CD4-positive, alpha-beta T cell treated with Interleukin-1 beta for 1 hour (primary cell): ENCODE results near the gene UQCR11.

Source experiments
- DNase-seq, 2 donors: peaks; one replicate each; pipeline ENCODE4 v3.0.0-alpha.2; 2020 to 2022

Gene UQCR11

DNA sequence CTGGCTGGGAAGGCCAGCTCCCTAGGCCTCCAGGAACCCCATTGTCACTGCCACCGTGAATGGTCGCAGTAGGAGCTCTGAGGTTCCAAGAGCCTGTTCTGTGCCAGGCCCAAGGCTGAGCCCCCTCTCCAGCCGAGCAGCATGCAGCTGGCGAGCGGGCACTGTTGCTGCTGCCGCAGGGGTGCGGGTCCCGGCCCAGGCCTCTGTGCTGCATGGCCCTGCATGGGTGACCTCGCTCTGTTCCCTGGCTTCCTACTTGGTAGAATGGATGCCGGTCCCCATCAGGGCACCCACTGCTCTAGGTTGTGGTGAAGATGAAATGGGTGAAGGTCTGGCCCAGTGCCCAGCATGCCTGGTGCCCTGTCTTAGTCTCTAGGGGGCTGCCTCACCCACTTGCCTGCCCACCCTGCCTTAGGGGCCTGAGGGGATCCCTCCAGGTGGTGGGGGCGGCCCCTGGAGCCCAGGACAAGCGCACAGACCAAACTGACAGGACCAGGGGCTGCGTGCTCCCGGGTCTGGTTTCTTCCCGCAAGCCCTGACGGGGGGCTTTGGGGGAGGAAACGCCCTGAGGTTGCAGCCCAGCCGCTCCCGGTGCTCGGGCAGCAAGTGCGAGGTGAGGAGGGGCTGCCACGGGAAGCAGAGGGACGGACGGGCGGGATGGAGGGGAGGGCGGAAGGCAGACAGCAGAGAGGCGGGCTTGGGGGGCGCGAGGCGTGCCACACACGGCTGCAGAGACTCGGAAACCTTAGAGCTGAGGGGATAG is 8.7 kb upstream of the UQCR11 start:
- no peak for DNase-seq

DNA sequence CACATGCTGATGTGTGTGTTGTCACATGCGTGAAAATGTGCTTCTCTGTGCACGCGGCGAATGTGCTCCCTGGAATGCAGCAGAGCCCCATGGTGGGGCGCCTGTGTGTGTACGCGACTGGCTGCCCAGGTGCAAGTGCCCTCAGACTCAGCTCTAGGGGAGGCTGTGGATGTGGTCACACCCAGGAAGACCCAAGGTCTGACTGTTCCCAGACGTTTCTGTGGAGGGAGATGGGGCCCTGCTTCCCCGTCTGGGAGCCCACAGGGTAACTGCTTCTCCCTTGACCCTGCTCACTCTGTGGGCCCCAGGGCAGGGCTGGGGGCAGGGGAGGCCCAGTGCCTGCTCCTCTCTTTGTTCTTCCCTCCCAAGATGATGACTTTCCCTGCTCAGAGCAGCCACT is 7.9 kb upstream of the UQCR11 start:
- DNase-seq = no peak

DNA sequence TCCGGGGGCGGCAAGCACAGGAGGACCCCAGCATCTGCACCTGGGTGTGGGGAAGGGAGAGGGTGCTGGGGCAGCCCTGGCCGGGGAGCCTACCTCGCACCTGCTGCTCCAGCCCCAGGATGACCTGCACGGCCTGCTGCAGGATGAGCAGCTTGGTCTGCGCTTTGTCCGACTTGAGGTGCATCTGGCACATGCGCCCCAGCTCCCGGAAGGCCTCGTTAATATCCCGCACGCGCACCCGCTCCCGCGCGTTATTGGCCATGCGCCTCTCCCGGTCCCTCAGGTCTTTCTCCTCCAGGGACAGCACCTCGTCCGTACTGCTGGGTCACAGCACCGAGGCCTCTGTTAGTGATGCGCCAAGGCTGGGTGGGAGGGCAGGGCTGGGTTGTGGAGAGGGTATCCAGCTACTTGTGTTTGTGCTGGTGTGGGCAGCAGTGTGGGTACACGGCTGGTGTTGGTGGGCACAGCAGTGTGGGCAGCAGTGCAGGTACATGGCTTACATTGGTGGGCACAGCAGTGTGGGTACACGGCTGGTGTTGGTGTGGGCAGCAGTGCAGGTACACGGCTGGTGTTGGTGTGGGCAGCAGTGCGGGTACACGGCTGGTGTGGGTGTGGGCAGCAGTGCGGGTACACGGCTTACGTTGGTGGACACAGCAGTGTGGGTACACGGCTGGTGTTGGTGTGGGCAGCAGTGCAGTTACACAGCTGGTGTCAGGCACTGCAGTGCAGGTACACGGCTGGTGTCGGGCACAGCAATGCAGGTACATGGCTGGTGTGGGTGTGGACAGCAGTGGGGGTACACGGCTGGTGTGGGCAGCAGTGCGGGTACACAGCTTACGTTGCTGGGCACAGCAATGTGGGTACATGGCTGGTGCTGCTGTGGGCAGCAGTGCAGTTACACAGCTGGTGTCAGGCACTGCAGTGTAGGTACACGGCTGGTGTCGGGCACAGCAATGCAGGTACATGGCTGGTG is 7.1 kb upstream of the UQCR11 start:
- DNase-seq = no peak

DNA sequence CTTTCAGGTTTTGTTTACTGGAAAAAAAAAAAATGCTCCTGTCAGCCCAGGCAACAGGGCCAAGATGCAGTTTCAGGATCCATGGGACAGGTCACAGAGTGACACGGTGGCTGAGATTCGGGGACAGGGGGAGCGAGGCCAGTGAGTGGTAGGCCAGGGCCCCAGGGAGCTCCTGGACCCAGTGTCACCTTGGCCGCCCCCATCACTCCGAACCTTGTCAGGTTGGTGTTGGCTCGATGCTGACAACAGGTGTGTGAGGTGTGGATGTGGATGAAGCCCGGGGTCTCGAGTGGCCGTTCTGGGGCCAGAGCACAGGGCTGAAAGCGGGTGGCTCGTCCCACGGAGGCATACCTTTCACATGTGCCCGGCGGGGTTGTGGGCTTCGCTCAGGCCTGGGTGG is 6.1 kb upstream of the UQCR11 start:
- no peak for DNase-seq

DNA sequence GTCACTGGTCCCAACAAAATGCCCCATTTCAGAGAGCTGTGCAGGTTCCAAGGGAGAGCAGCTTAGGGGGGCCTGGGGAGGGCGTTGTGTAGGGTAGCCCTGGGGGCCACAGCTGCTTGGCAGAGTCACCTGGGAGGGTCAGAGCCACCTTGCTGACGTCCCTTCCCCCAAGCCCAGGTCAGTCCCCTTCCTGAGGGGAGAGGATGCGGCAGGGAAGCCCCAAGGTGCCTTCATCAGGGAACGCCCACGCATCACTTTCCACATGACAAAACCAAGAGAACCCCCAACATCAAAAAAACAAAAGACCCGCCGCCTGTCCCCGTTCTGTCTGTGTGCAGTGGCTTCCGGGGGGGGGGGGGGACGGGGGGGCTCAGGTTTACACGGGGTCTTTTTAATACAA is 5.3 kb upstream of the UQCR11 start:
- no peak for DNase-seq

DNA sequence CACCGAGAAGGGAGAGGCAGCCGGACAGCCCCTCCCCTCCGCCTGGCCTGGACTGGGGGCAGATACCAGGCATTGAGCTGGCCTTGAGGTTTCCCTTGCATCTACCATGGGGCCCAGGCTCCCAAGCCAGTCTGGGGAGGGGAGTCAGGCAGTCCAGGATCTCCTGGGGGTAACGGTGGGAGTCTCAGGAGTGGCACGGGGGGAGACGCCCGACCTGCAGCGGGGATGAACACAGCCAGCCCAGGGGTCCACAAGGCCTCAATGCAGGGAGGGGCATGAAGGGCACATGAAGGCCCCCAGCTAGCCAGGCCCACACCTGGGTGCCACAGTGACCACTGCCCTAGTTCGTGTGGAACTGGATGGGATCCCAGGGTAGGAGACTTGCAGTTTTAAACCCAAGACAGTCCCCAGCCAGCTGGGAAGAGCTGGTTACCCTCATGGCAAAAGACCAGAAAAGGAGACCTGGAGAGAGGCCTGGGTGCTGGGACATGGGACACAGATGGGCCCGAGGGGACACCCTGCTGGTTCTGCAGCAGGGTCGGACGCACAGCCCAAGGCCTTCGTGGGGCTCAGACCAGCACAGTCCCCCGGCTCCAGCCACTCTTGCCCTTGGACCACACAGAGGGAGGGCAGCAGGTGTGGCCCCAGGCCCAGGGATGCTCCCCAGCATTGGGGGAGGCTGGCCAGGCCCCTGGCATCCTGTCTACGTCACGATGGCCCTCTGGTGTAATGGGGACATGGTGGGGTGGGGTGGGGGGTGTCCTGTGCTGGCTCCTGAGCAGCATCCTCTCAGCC is 4.6 kb upstream of the UQCR11 start:
- DNase-seq = no peak

DNA sequence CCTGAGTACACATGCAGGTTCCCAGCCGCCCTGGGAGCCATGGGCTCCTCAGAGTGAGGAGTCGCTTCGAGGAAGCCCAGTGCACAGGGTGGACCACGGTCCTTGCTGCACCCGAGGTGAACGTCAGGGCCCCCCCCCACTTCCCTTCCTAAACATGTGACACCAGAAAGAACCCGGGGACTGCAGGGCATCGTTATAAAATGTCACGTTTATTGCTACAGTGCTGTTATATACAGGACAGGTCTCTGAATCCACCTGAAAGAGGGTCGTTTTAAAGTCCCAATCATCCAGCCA is 3.8 kb upstream of the UQCR11 start:
- peak in 1 of 2 donors; percentile 26 for DNase-seq

DNA sequence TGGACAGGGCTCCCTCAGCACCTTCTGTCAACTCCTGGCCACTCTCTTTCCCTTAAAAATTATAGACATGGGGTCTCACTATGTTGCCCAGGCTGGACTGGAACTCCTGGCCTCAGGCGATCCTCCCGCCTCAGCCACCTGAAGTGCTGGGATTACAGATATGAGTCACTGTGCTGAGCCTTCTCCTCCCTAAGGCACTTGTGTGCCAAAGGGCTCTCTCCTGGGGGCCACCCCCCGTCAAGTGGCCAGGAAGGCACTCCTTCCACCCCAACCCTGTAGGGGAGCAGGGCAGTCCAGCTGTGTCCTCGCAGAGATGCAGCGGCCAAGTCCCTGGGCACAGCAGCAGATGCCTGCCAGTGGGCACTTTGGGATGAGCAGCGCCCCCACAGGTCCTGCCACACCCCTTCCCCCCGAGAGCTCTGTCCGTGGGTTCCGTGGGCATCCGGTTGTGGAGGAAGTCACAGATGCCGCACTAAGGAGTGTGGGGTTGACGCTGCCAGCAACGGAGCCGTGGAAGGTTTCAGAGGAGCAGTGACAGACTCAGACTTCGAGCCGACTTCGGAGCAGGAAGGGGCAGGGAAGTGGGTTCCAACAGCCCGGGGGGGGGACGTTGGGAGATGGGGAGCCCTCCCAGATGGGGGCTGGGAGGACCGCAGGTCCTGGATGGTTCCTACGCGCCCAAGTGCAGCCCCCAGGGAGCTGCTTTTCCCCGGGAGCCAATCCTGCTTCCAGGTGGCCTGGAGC is 3.3 kb upstream of the UQCR11 start:
- peak; percentile 17 to 43 for DNase-seq

DNA sequence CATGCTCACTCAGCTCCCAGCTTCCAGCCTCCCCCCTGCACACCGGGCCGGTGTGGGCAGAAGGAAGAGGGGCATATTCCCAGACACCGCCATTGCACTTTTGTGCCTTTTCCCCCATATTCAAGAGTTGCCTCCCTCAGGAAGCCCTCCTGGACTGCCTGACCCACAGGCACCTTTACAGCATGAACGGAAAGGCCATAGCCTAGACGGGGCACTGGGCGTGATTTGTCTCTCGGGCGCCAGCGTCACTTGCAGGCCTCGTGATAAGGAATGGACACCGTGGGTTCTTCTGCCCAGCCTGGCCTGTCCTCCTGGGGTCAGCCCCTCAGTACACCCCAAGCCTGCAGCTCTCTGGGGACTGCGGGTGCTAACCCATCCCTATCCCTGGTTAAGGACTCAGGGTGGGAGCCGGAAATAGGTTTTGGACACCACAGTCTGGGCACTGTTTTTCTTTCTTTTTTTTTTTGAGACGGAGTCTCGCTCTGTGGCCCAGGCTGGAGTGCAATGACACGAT is 933 bp upstream of the UQCR11 start:
- DNase-seq = no peak

DNA sequence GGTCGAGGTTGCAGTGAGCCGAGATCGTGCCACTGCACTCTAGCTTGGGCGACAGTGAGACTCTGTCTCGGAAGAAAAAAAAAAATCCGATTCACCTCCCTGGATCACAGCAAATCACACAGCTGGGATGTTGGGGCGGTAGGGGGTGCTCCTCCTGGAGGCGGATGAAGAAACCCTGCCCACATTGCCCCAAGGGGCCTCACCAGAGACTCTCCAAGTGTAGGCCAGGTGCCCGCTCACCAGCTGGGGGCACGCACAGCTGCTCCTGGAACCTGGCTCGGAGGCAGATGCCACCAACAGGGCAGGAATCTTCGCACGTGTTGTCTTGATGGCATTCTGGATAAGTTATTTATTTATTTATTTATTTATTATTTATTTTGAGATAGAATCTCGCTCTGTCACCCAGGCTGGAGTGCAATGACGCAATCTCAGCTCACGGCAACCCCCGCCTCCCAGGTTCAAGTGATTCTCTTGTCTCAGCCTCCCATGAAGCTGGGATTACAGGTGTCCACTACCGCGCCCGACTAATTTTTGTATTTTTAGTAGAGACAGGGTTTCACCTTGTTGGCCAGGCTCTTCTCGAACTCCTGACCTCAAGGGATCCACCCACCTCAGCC is 3.1 kb downstream of the UQCR11 start:
- no peak for DNase-seq

DNA sequence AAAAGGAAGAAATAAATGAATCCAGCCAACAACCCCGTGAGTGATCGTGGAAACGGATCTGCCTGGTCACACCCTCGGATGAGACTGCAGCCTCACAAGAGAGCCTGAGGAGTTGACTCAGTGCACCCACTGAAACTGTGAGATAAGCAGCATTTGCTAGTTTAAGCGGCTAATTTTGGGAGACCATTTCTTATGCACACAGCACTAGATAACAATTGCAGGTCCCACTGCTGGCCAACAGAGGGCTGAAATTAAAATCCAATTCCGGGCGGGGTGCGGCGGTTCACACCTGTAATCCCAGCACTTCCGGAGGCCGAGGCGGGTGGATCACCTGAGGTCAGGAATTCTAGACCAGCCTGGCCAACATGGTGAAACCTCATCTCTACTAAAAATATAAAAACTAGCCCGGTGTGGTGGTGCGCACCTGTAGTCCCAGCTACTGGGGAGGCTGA is 3.6 kb downstream of the UQCR11 start:
- DNase-seq = no peak

DNA sequence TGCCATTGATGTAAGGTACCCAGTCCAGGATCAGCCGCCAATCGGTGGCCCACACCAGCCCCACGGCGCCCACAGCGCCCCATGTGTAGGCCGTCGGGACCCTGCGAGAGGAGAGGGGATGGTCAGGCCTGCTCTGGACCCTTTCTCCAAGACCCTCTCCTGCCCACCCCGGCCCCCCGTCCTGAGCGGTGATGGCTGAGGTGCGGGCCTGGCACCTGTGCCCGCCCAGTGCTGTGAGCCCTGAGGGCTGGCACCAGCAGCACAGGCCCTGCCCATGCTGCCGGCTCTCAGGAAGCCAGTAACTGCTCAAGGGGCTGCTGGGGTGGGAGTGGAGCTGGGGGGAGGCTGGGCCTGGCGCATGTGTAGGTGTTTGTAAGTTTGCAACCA is 5.8 kb downstream of the UQCR11 start:
- DNase-seq = no peak

DNA sequence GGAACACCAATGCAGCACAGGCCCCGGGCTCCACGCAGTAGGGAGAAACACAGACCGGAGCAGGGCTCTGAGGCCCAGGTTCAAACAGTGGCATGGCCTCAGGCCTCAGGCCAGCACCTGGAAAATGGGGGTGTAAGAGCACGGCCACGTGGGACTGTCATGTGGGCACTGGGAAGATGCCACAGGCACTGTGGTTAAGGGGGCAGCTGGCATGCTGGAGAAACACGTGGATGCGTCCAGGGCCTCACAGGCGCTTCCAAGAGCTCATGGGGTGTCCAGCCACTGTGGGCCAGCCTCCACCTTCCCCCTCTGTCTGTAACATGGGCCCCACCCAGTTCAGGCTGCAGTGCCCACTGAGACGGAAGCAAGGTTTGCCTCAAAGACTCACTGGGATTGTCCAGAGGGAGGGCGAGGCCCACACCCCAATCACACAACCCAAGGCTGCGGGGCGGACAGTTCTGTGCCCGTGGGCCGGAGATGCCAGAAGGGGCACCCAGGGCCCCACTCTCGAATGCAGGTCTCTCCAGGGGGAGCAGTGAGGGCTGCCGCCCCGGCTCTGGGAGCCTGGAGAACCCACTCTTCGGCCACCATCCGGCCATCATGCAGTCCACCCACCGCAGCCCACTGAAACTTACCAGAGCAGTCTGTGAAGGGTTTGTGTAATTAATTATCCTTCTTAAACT is 6.3 kb downstream of the UQCR11 start:
- DNase-seq = no peak

DNA sequence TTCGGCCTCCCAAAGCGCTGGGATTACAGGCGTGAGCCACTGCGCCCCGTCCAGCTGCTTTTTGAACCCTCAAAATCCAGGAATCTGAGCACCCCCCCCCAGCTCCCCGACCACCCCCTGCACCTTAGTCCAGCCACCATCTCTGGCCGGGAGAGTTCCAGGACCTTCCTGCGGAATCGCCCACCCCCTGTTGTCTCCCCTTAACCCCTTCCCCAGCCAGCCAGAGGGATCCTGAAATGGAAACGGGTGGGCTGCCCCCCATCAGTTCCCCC is 11.8 kb downstream of the UQCR11 start:
- no peak for DNase-seq

DNA sequence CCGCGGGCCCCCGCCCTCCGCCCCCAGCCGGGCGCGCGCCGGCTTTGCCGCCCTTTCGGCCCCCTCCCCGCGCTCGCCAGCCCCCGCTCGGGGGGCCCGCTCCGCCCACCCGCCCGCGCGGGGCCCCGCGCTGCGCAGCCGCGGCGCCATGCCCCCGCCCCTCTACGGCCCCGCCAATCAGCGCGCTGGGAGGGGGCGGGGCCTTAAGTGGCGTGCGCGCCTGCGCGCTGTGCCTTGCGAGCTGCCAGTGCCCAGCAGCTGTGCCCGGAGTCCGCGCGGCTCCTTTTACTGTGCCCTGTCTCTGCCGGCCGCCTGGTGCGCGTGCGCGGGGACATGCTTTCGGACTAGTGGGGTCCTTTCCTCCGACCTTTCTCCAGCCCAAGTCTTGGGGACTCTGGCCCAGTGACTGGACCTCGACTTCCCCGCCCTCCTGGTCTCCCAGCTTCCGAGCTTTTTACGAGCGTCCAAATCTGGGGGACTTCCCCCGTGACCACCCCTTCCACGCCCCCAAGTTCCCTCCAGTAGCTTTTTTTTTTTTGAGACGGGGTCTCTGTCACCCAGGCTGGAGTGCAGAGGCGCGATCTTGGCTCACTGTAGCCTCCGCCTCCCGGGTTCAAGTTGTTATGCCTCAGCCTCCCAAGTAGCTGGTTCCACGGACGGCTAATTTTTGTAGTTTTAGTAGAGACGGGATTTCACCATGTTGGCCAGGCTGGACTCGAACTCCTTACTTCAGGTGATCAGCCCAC is 12.3 kb downstream of the UQCR11 start, which contains the start of gene MBD3:
TSS of gene MBD3 (minus strand) at position 111 of the 746 bp plus-strand sequence. CDS start 234 bp downstream, outside the sequence.
- peak; percentile 90 to 91 for DNase-seq

DNA sequence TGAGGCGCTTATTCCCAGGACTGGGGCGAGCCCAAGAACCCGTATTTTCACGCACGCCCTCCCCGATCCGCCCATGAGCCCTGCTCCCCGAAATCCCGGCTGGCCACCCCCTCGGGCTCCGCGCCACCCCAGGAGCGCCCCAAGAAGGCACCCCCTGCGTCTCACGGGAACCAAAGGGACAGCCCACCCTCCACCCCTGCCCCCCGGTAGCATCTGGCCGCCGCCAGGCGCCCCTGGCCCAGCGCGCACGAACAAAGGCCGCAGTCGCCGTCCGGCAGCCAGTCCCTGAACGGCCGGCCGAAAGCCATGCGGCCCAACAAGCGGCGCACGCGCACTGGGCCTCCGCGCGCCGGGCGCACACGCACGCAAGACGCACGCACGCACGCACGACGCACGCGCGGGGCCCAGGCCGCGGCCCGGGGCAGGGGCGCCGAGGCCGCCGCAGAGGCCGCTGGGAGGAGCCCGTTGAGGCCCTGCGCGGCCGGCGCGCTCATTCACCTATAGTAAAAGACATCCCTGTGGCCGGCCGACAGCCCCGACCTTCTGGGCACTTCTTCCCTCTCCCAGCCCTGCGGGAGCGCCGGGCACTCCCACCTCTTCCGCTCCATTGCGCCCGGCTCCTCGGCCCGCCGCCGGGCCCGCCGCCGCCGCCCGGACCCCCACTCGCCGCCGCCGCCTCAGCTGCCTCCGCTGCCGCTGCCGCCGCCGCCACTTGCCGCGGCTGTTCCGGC is 13.1 kb downstream of the UQCR11 start:
- peak; percentile 86 to 90 for DNase-seq

DNA sequence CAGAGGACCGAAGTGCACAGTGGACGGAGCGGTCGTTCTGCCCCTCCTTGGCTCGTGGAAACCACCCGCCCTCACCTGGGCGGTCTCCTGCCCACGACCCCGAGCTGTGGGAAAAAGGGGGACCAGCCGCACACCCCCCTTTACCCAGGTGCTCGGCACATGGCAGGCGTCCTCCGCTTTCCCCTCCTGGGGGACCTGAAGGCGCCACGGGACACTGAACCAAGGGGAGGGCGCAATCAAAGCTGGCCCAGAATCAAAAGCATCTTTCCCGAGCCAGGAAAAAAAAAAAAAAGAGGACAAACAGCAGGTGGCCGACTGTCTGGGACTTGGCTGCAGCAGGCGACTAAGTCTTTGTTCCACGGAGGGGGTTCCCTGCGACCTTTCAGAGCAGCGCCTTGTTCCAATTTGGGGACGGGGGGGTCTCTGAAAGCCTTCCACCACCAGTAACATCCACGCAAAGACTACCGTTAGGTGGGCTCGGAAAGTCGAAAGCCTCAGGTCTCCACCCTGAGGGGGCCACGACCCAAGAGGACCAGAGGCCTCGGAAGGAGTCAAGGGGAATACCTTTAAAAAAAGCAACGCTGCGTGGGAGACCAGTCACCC is 13.7 kb downstream of the UQCR11 start:
- DNase-seq = no peak

DNA sequence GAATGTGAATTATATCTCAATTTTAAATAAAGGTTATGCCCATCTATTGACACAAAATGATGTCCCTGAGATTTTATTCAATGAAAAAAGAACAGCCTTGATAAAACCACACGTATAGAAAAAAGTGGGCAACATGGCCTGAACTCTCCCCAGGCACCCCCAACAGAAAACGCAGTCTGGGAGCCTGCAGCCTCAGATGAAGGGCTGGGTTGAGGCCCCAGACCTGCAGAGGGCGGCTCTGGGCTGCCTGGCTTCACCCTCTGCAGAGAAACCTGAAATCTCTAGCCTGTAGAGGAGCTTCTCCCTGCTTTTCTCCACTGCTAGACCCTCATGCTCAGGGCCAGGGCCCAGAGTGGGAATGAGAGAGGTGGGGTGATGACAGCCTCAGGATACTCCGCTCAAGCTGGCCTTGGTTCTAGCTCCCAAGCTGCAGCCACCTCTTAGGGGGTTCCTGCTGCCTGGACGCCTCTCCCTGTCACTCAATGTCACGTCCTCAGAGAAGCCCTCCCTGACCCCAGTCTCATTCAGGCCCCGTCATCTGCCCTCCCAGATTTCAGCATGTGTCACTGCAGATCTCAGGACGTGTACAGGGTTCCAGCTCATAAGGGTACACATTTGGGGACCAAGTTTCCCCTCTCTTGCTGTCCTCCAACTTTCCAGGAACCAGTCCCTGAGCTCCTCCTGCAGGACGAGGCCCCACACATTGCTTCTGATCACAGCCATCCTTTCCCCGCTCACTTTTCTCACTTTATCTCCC is 14.4 kb downstream of the UQCR11 start:
- peak; percentile 17 to 29 for DNase-seq

DNA sequence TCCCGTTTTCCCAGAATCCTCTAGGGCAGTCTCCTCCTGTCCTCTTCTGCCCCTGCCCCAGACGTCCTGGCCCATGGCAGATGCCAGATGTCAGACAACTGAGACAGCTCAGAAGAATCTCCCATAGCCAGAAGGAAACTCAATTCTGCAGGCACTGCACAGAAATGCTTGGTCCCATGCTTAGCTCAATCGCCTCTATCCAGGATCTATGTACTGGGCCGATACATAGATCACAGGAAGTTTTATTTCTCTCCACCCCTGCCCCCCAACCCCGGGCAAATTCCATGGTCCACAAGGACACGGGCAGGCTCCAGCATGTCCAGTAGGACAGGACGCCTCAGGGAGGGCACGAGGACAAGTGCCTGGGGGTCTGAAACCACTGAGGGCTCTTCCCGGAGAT is 17.4 kb downstream of the UQCR11 start:
- DNase-seq = no peak
